PC-3 (cell line): ENCODE measurements around the gene SEMA4C.

ENCODE experiments used
- EZH2phosphoT487 ChIP-seq: fragments of 300-600 bp; sonication (generic); IDR thresholded peaks from 2 replicates; pipeline ENCODE4 v1.6.1; 2018; ENCODE audit warnings: mild to moderate bottlenecking, antibody characterized with exemption, low read length, borderline replicate concordance
- TF ChIP-seq, protein P1 (sequence below): fragments of 300-600 bp; sonication (generic); conservative IDR thresholded peaks from 2 replicates; pipeline ENCODE4 v1.5.1; 2017; ENCODE audit warnings: antibody characterized with exemption, low read depth, mild to moderate bottlenecking, low read length

DNA sequence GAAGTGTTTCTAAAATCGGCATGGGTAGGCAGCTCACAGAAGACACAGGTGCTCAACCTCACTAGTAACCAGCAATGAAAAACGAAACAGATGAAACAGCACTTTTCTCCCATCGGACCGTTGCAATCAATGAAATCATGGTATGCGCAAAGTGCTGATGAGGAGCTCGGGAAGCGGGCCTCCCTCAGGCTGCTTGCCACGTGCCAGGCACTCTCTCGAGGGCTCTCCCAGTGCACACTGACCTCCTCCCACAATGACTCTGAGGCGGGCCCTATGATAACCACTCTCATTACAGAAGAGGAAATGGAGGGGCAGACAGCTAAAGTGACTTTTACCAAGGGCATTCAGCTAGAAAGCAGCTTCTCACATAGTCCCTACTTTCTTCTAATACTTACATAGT, 22.3 kb downstream of the SEMA4C start:
- TF ChIP-seq EZH2phosphoT487: no peak
- TF ChIP-seq, protein P1, sequence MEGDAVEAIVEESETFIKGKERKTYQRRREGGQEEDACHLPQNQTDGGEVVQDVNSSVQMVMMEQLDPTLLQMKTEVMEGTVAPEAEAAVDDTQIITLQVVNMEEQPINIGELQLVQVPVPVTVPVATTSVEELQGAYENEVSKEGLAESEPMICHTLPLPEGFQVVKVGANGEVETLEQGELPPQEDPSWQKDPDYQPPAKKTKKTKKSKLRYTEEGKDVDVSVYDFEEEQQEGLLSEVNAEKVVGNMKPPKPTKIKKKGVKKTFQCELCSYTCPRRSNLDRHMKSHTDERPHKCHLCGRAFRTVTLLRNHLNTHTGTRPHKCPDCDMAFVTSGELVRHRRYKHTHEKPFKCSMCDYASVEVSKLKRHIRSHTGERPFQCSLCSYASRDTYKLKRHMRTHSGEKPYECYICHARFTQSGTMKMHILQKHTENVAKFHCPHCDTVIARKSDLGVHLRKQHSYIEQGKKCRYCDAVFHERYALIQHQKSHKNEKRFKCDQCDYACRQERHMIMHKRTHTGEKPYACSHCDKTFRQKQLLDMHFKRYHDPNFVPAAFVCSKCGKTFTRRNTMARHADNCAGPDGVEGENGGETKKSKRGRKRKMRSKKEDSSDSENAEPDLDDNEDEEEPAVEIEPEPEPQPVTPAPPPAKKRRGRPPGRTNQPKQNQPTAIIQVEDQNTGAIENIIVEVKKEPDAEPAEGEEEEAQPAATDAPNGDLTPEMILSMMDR: no peak
